ENCODE data around the gene ZKSCAN1.

The ZKSCAN1 gene

DNA sequence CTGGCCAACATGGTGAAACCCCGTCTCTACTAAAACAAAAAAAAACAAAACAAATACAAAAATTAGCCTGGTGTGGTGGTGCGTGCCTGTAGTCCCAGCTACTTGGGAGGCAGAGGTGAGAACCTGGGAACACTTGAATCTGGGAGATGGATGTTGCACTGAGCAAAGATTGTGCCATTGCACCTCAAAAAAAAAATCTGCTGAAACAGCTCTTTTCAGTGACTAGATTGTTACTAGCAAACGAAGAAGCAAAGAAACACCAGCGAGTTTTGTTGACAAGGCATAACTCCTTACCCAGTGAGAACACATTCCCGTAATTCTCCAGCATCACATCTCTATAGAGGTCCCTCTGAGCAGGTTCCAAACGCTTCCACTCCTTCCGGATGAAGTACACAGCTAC, 59.4 kb downstream of the ZKSCAN1 start:
- Histone ChIP-seq H3K4me1 (ENCODE audit: control insufficient read depth, insufficient read depth, low read length) (peaks cover 17% of the 10 kb centered on the region), H3K9ac (ENCODE audit: low read length) (no peak overlapping the region), H3K27me3 (ENCODE audit: control insufficient read depth, insufficient read depth, low read length) (no peaks in the 10 kb centered on the region), H3K9me3 (ENCODE audit: control insufficient read depth, low read length) (peaks cover 26% of the 10 kb centered on the region), H3K4me3 (ENCODE audit: low read length) (no peak overlapping the region), H3K36me3 (ENCODE audit: control insufficient read depth, insufficient read depth, low read length) (peaks cover 37% of the 10 kb centered on the region)

DNA sequence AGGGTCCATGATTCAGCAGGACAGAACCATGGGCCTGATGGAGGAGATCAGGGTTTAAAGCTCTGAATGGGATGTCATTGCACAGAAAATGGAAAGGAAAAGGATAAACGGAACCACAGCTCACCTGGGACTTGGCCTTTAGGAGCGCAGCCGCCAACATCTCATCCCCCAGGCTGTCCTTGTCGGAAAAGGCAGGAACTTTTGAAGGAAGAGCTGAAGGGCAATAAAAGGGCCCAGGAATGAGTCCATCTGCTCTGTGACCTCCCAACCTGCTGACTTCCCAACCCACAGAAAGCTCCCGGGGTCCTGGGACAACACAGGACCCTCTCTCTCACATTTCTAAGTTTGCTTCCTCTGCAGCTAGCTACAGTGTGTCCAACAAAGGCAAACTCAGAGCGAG, 60.0 kb downstream of the ZKSCAN1 start:
- no peak overlapping the region for H3K9ac ChIP-seq (ENCODE audit: low read length)
- H3K9me3 ChIP-seq (ENCODE audit: control insufficient read depth, low read length) = peaks cover 26% of the 10 kb centered on the region
- peaks cover 33% of the 10 kb centered on the region for H3K36me3 ChIP-seq (ENCODE audit: control insufficient read depth, insufficient read depth, low read length)
- peaks cover 23% of the 10 kb centered on the region for H3K4me1 ChIP-seq (ENCODE audit: control insufficient read depth, insufficient read depth, low read length)
- H3K4me3 ChIP-seq (ENCODE audit: low read length) = no peak overlapping the region
- H3K27me3 ChIP-seq (ENCODE audit: control insufficient read depth, insufficient read depth, low read length) = no peaks in the 10 kb centered on the region

- H3K36me3 ChIP-seq (ENCODE audit: control insufficient read depth, insufficient read depth, low read length) = peaks cover 16% of the 10 kb centered on the region
- peaks cover 25% of the 10 kb centered on the region for H3K4me1 ChIP-seq (ENCODE audit: control insufficient read depth, insufficient read depth, low read length)
- peaks cover 8% of the 10 kb centered on the region for H3K9me3 ChIP-seq (ENCODE audit: control insufficient read depth, low read length)
- no peak overlapping the region for H3K4me3 ChIP-seq (ENCODE audit: low read length)
- no peak overlapping the region for H3K9ac ChIP-seq (ENCODE audit: low read length)
- no peaks in the 10 kb centered on the region for H3K27me3 ChIP-seq (ENCODE audit: control insufficient read depth, insufficient read depth, low read length)
These were observed 61.8 kb downstream of the ZKSCAN1 start for GRCh38 chr7:100077205-100077604.

- H3K36me3 ChIP-seq (ENCODE audit: control insufficient read depth, insufficient read depth, low read length) = peaks cover 11% of the 10 kb centered on the region
- H3K27me3 ChIP-seq (ENCODE audit: control insufficient read depth, insufficient read depth, low read length) = no peaks in the 10 kb centered on the region
- no peak overlapping the region for H3K4me3 ChIP-seq (ENCODE audit: low read length)
- no peaks in the 10 kb centered on the region for H3K9me3 ChIP-seq (ENCODE audit: control insufficient read depth, low read length)
- H3K9ac ChIP-seq (ENCODE audit: low read length) = peak overlapping the region; percentile 40
- peaks cover 31% of the 10 kb centered on the region for H3K4me1 ChIP-seq (ENCODE audit: control insufficient read depth, insufficient read depth, low read length)
These were observed 63.7 kb downstream of the ZKSCAN1 start for GRCh38 chr7:100079024-100079560.

DNA sequence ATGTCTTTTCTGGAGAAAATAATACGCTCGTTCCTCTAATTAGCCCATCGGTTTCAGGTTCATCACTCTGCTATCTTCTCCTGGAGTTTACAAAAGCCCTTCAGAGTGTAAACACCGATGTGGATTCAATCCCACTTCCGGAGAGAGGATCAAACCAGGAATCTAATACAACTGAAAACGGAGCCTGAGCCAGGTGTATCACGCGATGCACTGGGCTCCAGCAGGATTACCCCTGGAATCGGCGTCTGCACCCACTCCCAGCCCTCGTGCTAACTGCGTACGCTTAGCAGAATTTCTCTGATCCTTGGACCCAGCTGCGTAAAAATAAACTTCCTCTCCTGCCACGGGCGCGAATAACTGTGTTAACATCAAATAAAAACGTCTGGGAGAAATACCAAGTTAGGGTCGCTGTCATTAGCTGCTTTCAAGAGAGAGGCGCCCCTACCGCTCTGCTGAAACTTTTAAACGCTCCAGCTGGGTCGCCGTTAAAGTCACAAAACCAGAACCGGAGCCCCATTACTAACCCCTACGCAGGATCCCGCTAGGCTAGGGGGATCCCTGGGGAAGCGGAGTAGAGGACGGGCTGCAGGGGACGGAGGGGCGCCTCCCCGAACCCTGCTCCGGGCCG, 65.6 kb downstream of the ZKSCAN1 start:
- Histone ChIP-seq H3K27me3 (ENCODE audit: control insufficient read depth, insufficient read depth, low read length) (no peaks in the 10 kb centered on the region), H3K4me3 (ENCODE audit: low read length) (no peak overlapping the region), H3K9ac (ENCODE audit: low read length) (peak overlapping the region; percentile 71), H3K36me3 (ENCODE audit: control insufficient read depth, insufficient read depth, low read length) (no peaks in the 10 kb centered on the region), H3K9me3 (ENCODE audit: control insufficient read depth, low read length) (no peaks in the 10 kb centered on the region), H3K4me1 (ENCODE audit: control insufficient read depth, insufficient read depth, low read length) (peaks cover 31% of the 10 kb centered on the region)

GRCh38 chr7:100081535-100082102, 66.2 kb downstream of the ZKSCAN1 start, which contains the start of gene ZNF3:
ZNF3 (minus strand) TSS chr7:100081723; CDS start chr7:100077357, 4,366 bp downstream.
- no peaks in the 10 kb centered on the region for H3K36me3 ChIP-seq (ENCODE audit: control insufficient read depth, insufficient read depth, low read length)
- peak within 1 kb of the TSS; percentile 71 for H3K9ac ChIP-seq (ENCODE audit: low read length)
- no peaks in the 10 kb centered on the region for H3K9me3 ChIP-seq (ENCODE audit: control insufficient read depth, low read length)
- H3K27me3 ChIP-seq (ENCODE audit: control insufficient read depth, insufficient read depth, low read length) = no peaks in the 10 kb centered on the region
- H3K4me1 ChIP-seq (ENCODE audit: control insufficient read depth, insufficient read depth, low read length) = peaks cover 31% of the 10 kb centered on the region
- no peak within 1 kb of the TSS for H3K4me3 ChIP-seq (ENCODE audit: low read length)

DNA sequence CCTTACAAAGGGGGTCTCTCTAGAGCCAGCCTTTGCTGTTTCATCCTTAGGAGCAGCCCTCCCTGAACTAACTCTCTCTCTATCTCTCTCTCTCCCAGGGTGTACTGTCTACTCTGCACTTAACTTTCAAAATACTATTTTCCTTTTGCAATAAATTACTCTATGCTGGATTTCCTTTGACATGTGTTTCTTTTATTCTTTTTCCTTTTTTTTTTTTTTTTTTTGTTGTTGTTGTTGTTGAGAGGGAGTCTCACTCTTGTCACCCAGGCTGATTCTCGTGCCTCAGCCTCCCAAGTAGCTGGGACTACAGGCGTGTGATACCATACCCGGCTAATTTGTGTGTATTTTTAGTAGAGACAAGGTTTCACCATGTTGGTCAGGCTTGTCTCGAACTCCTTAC, 67.6 kb downstream of the ZKSCAN1 start:
- Histone ChIP-seq H3K9me3 (ENCODE audit: control insufficient read depth, low read length) (no peaks in the 10 kb centered on the region), H3K9ac (ENCODE audit: low read length) (no peak overlapping the region), H3K36me3 (ENCODE audit: control insufficient read depth, insufficient read depth, low read length) (no peaks in the 10 kb centered on the region), H3K4me3 (ENCODE audit: low read length) (no peak overlapping the region), H3K27me3 (ENCODE audit: control insufficient read depth, insufficient read depth, low read length) (no peaks in the 10 kb centered on the region), H3K4me1 (ENCODE audit: control insufficient read depth, insufficient read depth, low read length) (peaks cover 27% of the 10 kb centered on the region)

DNA sequence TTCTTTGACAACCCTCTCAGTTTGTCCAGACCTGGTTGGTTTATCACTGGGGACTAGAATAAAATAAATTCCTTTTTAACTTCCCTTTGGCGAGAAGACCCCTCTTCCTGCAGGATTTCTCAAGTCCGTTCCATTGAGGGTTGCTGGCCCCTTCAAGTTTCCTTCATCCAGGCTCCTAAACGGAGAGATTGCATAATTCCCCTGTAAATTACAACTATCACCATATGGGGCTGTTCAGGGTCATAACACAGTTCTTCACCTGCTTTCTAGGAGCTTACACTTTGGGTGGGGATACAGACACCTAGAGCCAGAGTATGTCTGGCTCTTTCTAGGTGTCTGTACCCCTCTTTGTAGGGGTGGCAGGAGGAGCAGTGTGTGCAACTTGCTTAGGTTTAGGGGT, 70.1 kb downstream of the ZKSCAN1 start:
- no peaks in the 10 kb centered on the region for H3K36me3 ChIP-seq (ENCODE audit: control insufficient read depth, insufficient read depth, low read length)
- no peaks in the 10 kb centered on the region for H3K9me3 ChIP-seq (ENCODE audit: control insufficient read depth, low read length)
- H3K4me1 ChIP-seq (ENCODE audit: control insufficient read depth, insufficient read depth, low read length) = peaks cover 24% of the 10 kb centered on the region
- no peaks in the 10 kb centered on the region for H3K27me3 ChIP-seq (ENCODE audit: control insufficient read depth, insufficient read depth, low read length)
- no peak overlapping the region for H3K9ac ChIP-seq (ENCODE audit: low read length)
- H3K4me3 ChIP-seq (ENCODE audit: low read length) = no peak overlapping the region

- no peaks in the 10 kb centered on the region for H3K27me3 ChIP-seq (ENCODE audit: control insufficient read depth, insufficient read depth, low read length)
- H3K9ac ChIP-seq (ENCODE audit: low read length) = no peak overlapping the region
- no peaks in the 10 kb centered on the region for H3K9me3 ChIP-seq (ENCODE audit: control insufficient read depth, low read length)
- peaks cover 22% of the 10 kb centered on the region for H3K4me1 ChIP-seq (ENCODE audit: control insufficient read depth, insufficient read depth, low read length)
- H3K36me3 ChIP-seq (ENCODE audit: control insufficient read depth, insufficient read depth, low read length) = peaks cover 5% of the 10 kb centered on the region
- H3K4me3 ChIP-seq (ENCODE audit: low read length) = no peak overlapping the region
These were observed 71.8 kb downstream of the ZKSCAN1 start for GRCh38 chr7:100087055-100087750.

- H3K4me3 ChIP-seq (ENCODE audit: low read length) = peak overlapping the region; percentile 87
- H3K9me3 ChIP-seq (ENCODE audit: control insufficient read depth, low read length) = no peaks in the 10 kb centered on the region
- no peaks in the 10 kb centered on the region for H3K27me3 ChIP-seq (ENCODE audit: control insufficient read depth, insufficient read depth, low read length)
- H3K9ac ChIP-seq (ENCODE audit: low read length) = peak overlapping the region; percentile 87
- H3K4me1 ChIP-seq (ENCODE audit: control insufficient read depth, insufficient read depth, low read length) = peaks cover 16% of the 10 kb centered on the region
- peaks cover 5% of the 10 kb centered on the region for H3K36me3 ChIP-seq (ENCODE audit: control insufficient read depth, insufficient read depth, low read length)
These were observed 72.8 kb downstream of the ZKSCAN1 start for GRCh38 chr7:100088095-100088620.

GRCh38 chr7:100088621-100089457, 73.4 kb downstream of the ZKSCAN1 start, which contains the start of gene COPS6:
COPS6 (plus strand) TSS chr7:100088969; CDS start chr7:100088991, 22 bp downstream.
- no peaks in the 10 kb centered on the region for H3K27me3 ChIP-seq (ENCODE audit: control insufficient read depth, insufficient read depth, low read length)
- H3K9ac ChIP-seq (ENCODE audit: low read length) = peak within 1 kb of the TSS; percentile 87
- peaks cover 12% of the 10 kb centered on the region for H3K36me3 ChIP-seq (ENCODE audit: control insufficient read depth, insufficient read depth, low read length)
- H3K4me1 ChIP-seq (ENCODE audit: control insufficient read depth, insufficient read depth, low read length) = peaks cover 16% of the 10 kb centered on the region
- peak within 1 kb of the TSS; percentile 87 for H3K4me3 ChIP-seq (ENCODE audit: low read length)
- H3K9me3 ChIP-seq (ENCODE audit: control insufficient read depth, low read length) = no peaks in the 10 kb centered on the region

Data from mucosa of stomach (tissue), 1 donor.